Uterus (tissue), 4 donors: ENCODE measurements around the gene FOXN4. TPM values are rescaled to one million over a fixed set of nuclear protein-coding genes. Genes with fewer than 3 reads are reported as not detected.

Experiments
- DNase-seq, 2 donors: peaks; one replicate each; pipeline ENCODE4 v3.0.0-alpha.2; 2019 to 2020
- H3K27ac ChIP-seq, 2 donors: fragments of 200-600 bp; sonication (generic); 1 replicate in 1 of 2; 2 replicates in 1 of 2; pipeline ENCODE4 v1.5.1; 2016 to 2018
- H3K27me3 ChIP-seq, 2 donors: fragments of 200-600 bp; sonication (generic); one replicate each; pipeline ENCODE4 v1.5.1; 2018 to 2019; ENCODE audit warnings: control low read depth in 1 of 2
- H3K36me3 ChIP-seq, 2 donors: fragments of 200-600 bp; sonication (generic); one replicate each; pipeline ENCODE4 v1.5.1; 2019; ENCODE audit warnings: control low read depth in 1 of 2
- H3K4me1 ChIP-seq, 2 donors: fragments of 200-600 bp; sonication (generic); one replicate each; pipeline ENCODE4 v1.5.1; 2018 to 2019; ENCODE audit warnings: control low read depth in 1 of 2
- H3K4me3 ChIP-seq, 2 donors: fragments of 200-600 bp; sonication (generic); 1 replicate in 1 of 2; 2 replicates in 1 of 2; pipeline ENCODE4 v1.5.1; 2018 to 2019; ENCODE audit warnings: mild to moderate bottlenecking in 1 of 2
- H3K9me3 ChIP-seq, 2 donors: fragments of 200-600 bp; sonication (generic); one replicate each; pipeline ENCODE4 v1.5.1; 2019; ENCODE audit warnings: control low read depth in 1 of 2
- CTCF ChIP-seq, 4 experiments: fragments of 200-600 bp in 2 of 4; fragments of 450-650 bp in 2 of 4; sonication (generic) in 2 of 4; IDR thresholded peaks; one replicate each; pipeline ENCODE4 v1.5.1; 2016 to 2019; ENCODE audit warnings: antibody characterized with exemption in 4 of 4, mild to moderate bottlenecking in 2 of 4, moderate library complexity in 1 of 4
- POLR2A ChIP-seq, 2 donors: fragments of 450-650 bp; IDR thresholded peaks; one replicate each; pipeline ENCODE4 v1.6.1; 2016; ENCODE audit warnings: antibody characterized with exemption in 2 of 2, mild to moderate bottlenecking in 1 of 2, moderate library complexity in 1 of 2
- intact Hi-C: fragments of 100-400 bp; cut with DNase I; formaldehyde crosslinking; loops from one replicate; pipeline ENCODE4 v1.15.1; 2023; ENCODE audit warnings: low total_unique reads
- total RNA-seq, 4 donors: library from RNA; depleted of rRNA in 3 of 4; stranded (reverse); fragments of >200 nt in 3 of 4; gene quantifications; one replicate each; pipeline versions ENCODE4 v1.1.0 to v1.2.4, GENCODE V29; 2014 to 2023
- donor health status: DM: yes; HTN: yes; CAD: no.

The FOXN4 gene
- total RNA-seq, 4 donors from 2014 or later: not detected

GRCh38 chr12:109299849-109300248 lies 9.2 kb downstream of the FOXN4 start:
- no peaks in the 10 kb centered on the region for H3K9me3 ChIP-seq
- TF ChIP-seq CTCF (IDR thresholded peaks at IDR 0.05) (no peak), POLR2A (IDR thresholded peaks at IDR 0.05) (no peak)

GRCh38 chr12:109296431-109296830 lies 12.7 kb downstream of the FOXN4 start:
- Histone ChIP-seq H3K27me3 (no peaks in the 10 kb centered on the region), H3K4me3 (no peak overlapping the region), H3K36me3 (no peaks in the 10 kb centered on the region), H3K9me3 (no peaks in the 10 kb centered on the region), H3K27ac (no peak overlapping the region), H3K4me1 (peaks cover 0 to 4% of the 10 kb centered on the region in 2 donors)
- TF ChIP-seq POLR2A (IDR thresholded peaks at IDR 0.05) (no peak), CTCF (IDR thresholded peaks at IDR 0.05) (no peak)
- intact Hi-C loops: no loop called here
- DNase-seq: no peak

More at GRCh38 chr12:109299849-109300248, 9.2 kb downstream of the FOXN4 start:
- Histone ChIP-seq H3K4me3 (no peak overlapping the region), H3K4me1 (no peaks in the 10 kb centered on the region), H3K27ac (no peak overlapping the region), H3K36me3 (no peaks in the 10 kb centered on the region), H3K27me3 (no peaks in the 10 kb centered on the region)
- no peak for DNase-seq
- intact Hi-C loops: no loop called here

GRCh38 chr12:109295764-109296425 lies 13.2 kb downstream of the FOXN4 start:
- TF ChIP-seq CTCF (IDR thresholded peaks at IDR 0.05) (no peak), POLR2A (IDR thresholded peaks at IDR 0.05) (no peak)
- DNase-seq: no peak
- intact Hi-C loops: no loop called here
- Histone ChIP-seq H3K4me3 (no peak overlapping the region), H3K36me3 (no peaks in the 10 kb centered on the region), H3K9me3 (no peaks in the 10 kb centered on the region), H3K27me3 (no peaks in the 10 kb centered on the region), H3K4me1 (peaks cover 0 to 4% of the 10 kb centered on the region in 2 donors), H3K27ac (no peak overlapping the region)

GRCh38 chr12:109294286-109294796 lies 14.7 kb downstream of the FOXN4 start:
- Histone ChIP-seq H3K4me1 (peaks cover 0 to 4% of the 10 kb centered on the region in 2 donors), H3K27me3 (no peaks in the 10 kb centered on the region), H3K9me3 (no peaks in the 10 kb centered on the region), H3K36me3 (no peaks in the 10 kb centered on the region), H3K27ac (no peak overlapping the region), H3K4me3 (no peak overlapping the region)
- intact Hi-C loops: no loop called here
- TF ChIP-seq CTCF (IDR thresholded peaks at IDR 0.05) (no peak), POLR2A (IDR thresholded peaks at IDR 0.05) (no peak)
- DNase-seq: no peak

- intact Hi-C loops: no loop called here
- Histone ChIP-seq H3K27ac (no peak overlapping the region), H3K4me3 (no peak overlapping the region), H3K27me3 (no peaks in the 10 kb centered on the region), H3K4me1 (peaks cover 0 to 4% of the 10 kb centered on the region in 2 donors), H3K9me3 (no peaks in the 10 kb centered on the region), H3K36me3 (no peaks in the 10 kb centered on the region)
- no peak for TF ChIP-seq CTCF (IDR thresholded peaks at IDR 0.05)
- no peak for DNase-seq
These were observed 16.0 kb downstream of the FOXN4 start for GRCh38 chr12:109293106-109293505.
